Sigmoid colon (tissue), 7 donors: ENCODE measurements around the gene PRG2. TPM values are rescaled to one million over a fixed set of nuclear protein-coding genes. Genes with fewer than 3 reads are reported as not detected.

Experiments
- DNase-seq: peaks from one replicate; pipeline ENCODE4 v3.0.0-alpha.2; 2019
- H3K27ac ChIP-seq, 4 donors: fragments of 200-600 bp; sonication (generic); one replicate each; pipeline ENCODE4 v1.5.1; 2016 to 2019; ENCODE audit warnings: mild to moderate bottlenecking in 1 of 4
- H3K27me3 ChIP-seq, 3 donors: fragments of 200-600 bp; sonication (generic); one replicate each; pipeline ENCODE4 v1.5.1; 2019; ENCODE audit warnings: mild to moderate bottlenecking in 1 of 3
- H3K36me3 ChIP-seq, 4 donors: fragments of 200-600 bp; sonication (generic); one replicate each; pipeline ENCODE4 v1.5.1; 2016 to 2019
- H3K4me1 ChIP-seq, 4 donors: fragments of 200-600 bp; sonication (generic); one replicate each; pipeline ENCODE4 v1.5.1; 2017 to 2019
- H3K4me3 ChIP-seq, 4 donors: fragments of 200-600 bp; sonication (generic); one replicate each; pipeline ENCODE4 v1.5.1; 2017 to 2019; ENCODE audit warnings: mild to moderate bottlenecking in 2 of 4, moderate library complexity in 1 of 4
- H3K9me3 ChIP-seq, 4 donors: fragments of 200-600 bp in 3 of 4; sonication (generic) in 3 of 4; one replicate each; pipeline versions ENCODE4 v1.5.1 to v1.6.1; 2013 to 2019
- CTCF ChIP-seq, 4 experiments: fragments of 450-650 bp in 3 of 4; fragments of 200-600 bp in 1 of 4; IDR thresholded peaks; one replicate each; pipeline ENCODE4 v1.5.1; 2016 to 2019; ENCODE audit warnings: antibody characterized with exemption in 4 of 4, mild to moderate bottlenecking in 3 of 4, moderate library complexity in 2 of 4
- EP300 ChIP-seq, 4 donors: sonication (generic); formaldehyde crosslinking; IDR thresholded peaks; one replicate each; pipeline ENCODE4 v1.6.1; 2017; ENCODE audit warnings: antibody characterized with exemption in 4 of 4
- POLR2A ChIP-seq, 2 donors: fragments of 450-650 bp; IDR thresholded peaks; one replicate each; pipeline ENCODE4 v1.6.1; 2016; ENCODE audit warnings: antibody characterized with exemption in 2 of 2, mild to moderate bottlenecking in 2 of 2, moderate library complexity in 2 of 2
- POLR2AphosphoS5 ChIP-seq, 4 donors: sonication (generic); formaldehyde crosslinking; IDR thresholded peaks; one replicate each; pipeline ENCODE4 v1.6.1; 2017; ENCODE audit warnings: antibody characterized with exemption in 4 of 4
- WGBS, 2 donors: extraction: QIAGEN DNeasy Blood & Tissue Kit; methylation state at CpG; one replicate each; pipeline ENCODE4 v1.1.7; 2013; 5-methylcytosine and 5-hydroxymethylcytosine counted together
- intact Hi-C: fragments of 100-400 bp; cut with DNase I; formaldehyde crosslinking; loops from one replicate; pipeline ENCODE4 v1.15.1; 2023
- polyA plus RNA-seq, 3 donors: library from polyadenylated mRNA; stranded (reverse); fragments of 200-250 nt; gene quantifications; one replicate each; pipeline ENCODE4 v1.2.3, GENCODE V29; 2013
- total RNA-seq, 4 donors: library from RNA; depleted of rRNA; stranded (reverse); fragments of >200 nt; gene quantifications; one replicate each; pipeline ENCODE4 v1.1.0, GENCODE V29; 2016
- donor health status: healthy with polysubstance abuse.
- donor health status: Bipolar disorder and iron deficiency.
- donor health status: healthy.

Gene PRG2
- total and polyA plus RNA-seq, 7 donors: not detected

- Histone ChIP-seq H3K9me3 (no peaks in the 10 kb centered on the region), H3K27ac (peak overlapping the region in 3 of 4 donors; percentile 91 to 96 (median 95)), H3K36me3 (no peaks in the 10 kb centered on the region), H3K4me3 (no peak overlapping the region), H3K27me3 (no peaks in the 10 kb centered on the region), H3K4me1 (peaks cover 0 to 46% (median 45%) of the 10 kb centered on the region in 4 donors)
- intact Hi-C loops: no loop called here
- DNase-seq: no peak
- TF ChIP-seq CTCF (IDR thresholded peaks at IDR 0.05) (no peak), EP300 (IDR thresholded peaks at IDR 0.05) (no peak), POLR2AphosphoS5 (IDR thresholded peaks at IDR 0.05) (no peak), POLR2A (IDR thresholded peaks at IDR 0.05) (no peak)
- 75 to 95% methylated on average over 5 of the region's 5 CpGs for WGBS, 2 donors
Measured at GRCh38 chr11:57428643-57429042, 38.2 kb upstream of the PRG2 start.

DNA sequence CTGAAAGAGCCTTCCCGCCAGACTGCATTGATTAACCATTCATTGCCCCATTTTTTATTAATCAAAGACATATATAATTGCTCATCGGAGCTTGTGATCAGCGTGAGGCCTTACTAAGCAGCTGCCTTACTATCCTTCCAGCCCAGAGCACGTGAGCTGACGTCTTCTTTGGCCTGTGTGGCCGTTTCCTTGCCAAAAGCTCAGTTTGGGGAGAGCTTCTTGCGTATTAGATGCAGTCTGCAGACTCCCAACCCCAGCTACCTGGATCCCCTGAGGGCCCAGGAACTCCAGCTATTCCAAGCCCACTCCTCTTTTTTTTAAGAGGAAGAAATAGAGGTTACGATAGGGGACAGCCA, 37.3 kb upstream of the PRG2 start:
- H3K36me3 ChIP-seq: peaks cover 0 to 7% (median 0%) of the 10 kb centered on the region in 4 donors
- DNase-seq: peak; percentile 94
- WGBS, 2 donors: 81 to 86% methylated on average over 8 of the region's 8 CpGs
- TF ChIP-seq POLR2A (IDR thresholded peaks at IDR 0.05) (no peak), POLR2AphosphoS5 (IDR thresholded peaks at IDR 0.05) (peak in 3 of 4 donors; percentile 21 to 79 (median 62))
- H3K27ac ChIP-seq: peak overlapping the region; percentile 89 to 96 (median 93)
- intact Hi-C loops: no loop called here
- no peaks in the 10 kb centered on the region for H3K27me3 ChIP-seq
- H3K9me3 ChIP-seq: no peaks in the 10 kb centered on the region
- H3K4me1 ChIP-seq: peaks cover 0 to 50% (median 46%) of the 10 kb centered on the region in 4 donors
- peak overlapping the region in 2 of 4 donors; percentile 52 to 59 for H3K4me3 ChIP-seq

- Histone ChIP-seq H3K4me3 (peak within 1 kb of the TSS; percentile 35 to 59 (median 52)), H3K36me3 (peaks cover 0 to 7% (median 0%) of the 10 kb centered on the region in 4 donors), H3K9me3 (no peaks in the 10 kb centered on the region), H3K4me1 (peaks cover 0 to 50% (median 46%) of the 10 kb centered on the region in 4 donors), H3K27me3 (no peaks in the 10 kb centered on the region), H3K27ac (peak within 1 kb of the TSS; percentile 89 to 96 (median 93))
- WGBS, 2 donors: 6 to 9% methylated on average over 39 of the region's 39 CpGs
- intact Hi-C loops: no loop called here
- peak; percentile 89 for DNase-seq
- TF ChIP-seq POLR2A (IDR thresholded peaks at IDR 0.05): peak in 1 of 2 donors; percentile 23
- peak in 3 of 4 donors; percentile 48 to 69 (median 52) for TF ChIP-seq POLR2AphosphoS5 (IDR thresholded peaks at IDR 0.05)
- no peak for TF ChIP-seq EP300 (IDR thresholded peaks at IDR 0.05)
- no peak for TF ChIP-seq CTCF (IDR thresholded peaks at IDR 0.05)
Measured at GRCh38 chr11:57426929-57427726, 36.7 kb upstream of the PRG2 start, which contains the start of gene SLC43A3. SLC43A3 (minus strand) TSS chr11:57427121; CDS start chr11:57426172, 949 bp downstream.

GRCh38 chr11:57426439-57426928, 36.0 kb upstream of the PRG2 start:
- Histone ChIP-seq H3K27me3 (no peaks in the 10 kb centered on the region), H3K36me3 (peaks cover 0 to 7% (median 0%) of the 10 kb centered on the region in 4 donors), H3K9me3 (no peaks in the 10 kb centered on the region), H3K4me3 (peak overlapping the region; percentile 35 to 59 (median 52)), H3K27ac (peak overlapping the region; percentile 89 to 96 (median 93)), H3K4me1 (peaks cover 0 to 50% (median 46%) of the 10 kb centered on the region in 4 donors)
- intact Hi-C loops: no loop called here
- no peak for TF ChIP-seq POLR2A (IDR thresholded peaks at IDR 0.05)
- TF ChIP-seq EP300 (IDR thresholded peaks at IDR 0.05): no peak
- no peak for TF ChIP-seq CTCF (IDR thresholded peaks at IDR 0.05)
- TF ChIP-seq POLR2AphosphoS5 (IDR thresholded peaks at IDR 0.05): no peak
- DNase-seq: no peak
- WGBS, 2 donors: 9 to 16% methylated on average over 16 of the region's 16 CpGs
